Smooth muscle cell (in vitro differentiated cells): ENCODE results near the gene JOSD2. TPM values are rescaled to one million over a fixed set of nuclear protein-coding genes. Genes with fewer than 3 reads are reported as not detected.

Experiments used
- DNase-seq: peaks from one replicate; lab custom pipeline; 2025; ENCODE audit not compliant: unreplicated experiment; lab: John Stamatoyannopoulos, UW
- H2AFZ ChIP-seq: fragments of 200-600 bp; sonication (generic); 2 replicates; pipeline ENCODE4 v1.6.0; 2016; ENCODE audit warnings: antibody characterized with exemption, low read depth, mild to moderate bottlenecking
- H3F3A ChIP-seq: fragments of 200-600 bp; sonication (generic); 2 replicates; pipeline ENCODE4 v1.6.0; 2017; ENCODE audit warnings: antibody characterized with exemption, low read depth
- H3K27ac ChIP-seq: fragments of 200-600 bp; sonication (generic); 2 replicates; pipeline ENCODE4 v1.5.1; 2016; ENCODE audit warnings: low read depth, mild to moderate bottlenecking
- H3K27me3 ChIP-seq: fragments of 200-600 bp; sonication (generic); 2 replicates; pipeline ENCODE4 v1.6.1; 2016; ENCODE audit warnings: low read depth, mild to moderate bottlenecking
- H3K36me3 ChIP-seq: fragments of 200-600 bp; sonication (generic); 2 replicates; pipeline ENCODE4 v1.5.1; 2016; ENCODE audit warnings: low read depth
- H3K4me1 ChIP-seq: fragments of 200-600 bp; sonication (generic); 2 replicates; pipeline ENCODE4 v1.5.1; 2016; ENCODE audit warnings: low read depth
- H3K4me2 ChIP-seq: fragments of 200-600 bp; sonication (generic); 2 replicates; pipeline ENCODE4 v1.6.0; 2016; ENCODE audit warnings: mild to moderate bottlenecking
- H3K4me3 ChIP-seq: fragments of 200-600 bp; sonication (generic); 2 replicates; pipeline ENCODE4 v1.5.1; 2016; ENCODE audit warnings: mild to moderate bottlenecking
- H3K79me2 ChIP-seq: fragments of 200-600 bp; sonication (generic); 2 replicates; pipeline ENCODE4 v1.6.0; 2016; ENCODE audit warnings: low read depth, mild to moderate bottlenecking
- H3K9ac ChIP-seq: fragments of 200-600 bp; sonication (generic); 2 replicates; pipeline ENCODE4 v1.6.0; 2016; ENCODE audit warnings: low read depth
- H3K9me3 ChIP-seq: fragments of 200-600 bp; sonication (generic); replicated peaks from 2 replicates; pipeline ENCODE4 v1.5.1; 2016; ENCODE audit warnings: low read depth
- H4K20me1 ChIP-seq: fragments of 200-600 bp; sonication (generic); 2 replicates; pipeline ENCODE4 v1.6.0; 2016; ENCODE audit warnings: low read depth
- CTCF ChIP-seq: fragments of 200-600 bp; sonication (generic); IDR thresholded peaks from 2 replicates; pipeline ENCODE4 v1.5.1; 2017; ENCODE audit warnings: borderline replicate concordance, mild to moderate bottlenecking, antibody characterized with exemption; ENCODE audit not compliant: insufficient read depth, poor library complexity, severe bottlenecking
- WGBS: methylation state at CpG from one replicate; pipeline ENCODE4 v1.1.7; 2016; ENCODE audit warnings: low lambda C conversion rate; 5-methylcytosine and 5-hydroxymethylcytosine counted together
- polyA plus RNA-seq: library from polyadenylated mRNA; unstranded; fragments of >200 nt; fragmentation: Nextera tagmentation; extraction: Ambion mirVana; gene quantifications from 2 replicates; pipeline ENCODE4 v1.2.1, GENCODE V29; 2016
- total RNA-seq: library from RNA; depleted of rRNA; stranded (reverse); fragments of >200 nt; gene quantifications from 2 replicates; pipeline ENCODE4 v1.2.3, GENCODE V29; 2014

The JOSD2 gene
- total and polyA plus RNA-seq, 2 experiments from 2014 or later = 17.1 to 77.6 TPM

DNA sequence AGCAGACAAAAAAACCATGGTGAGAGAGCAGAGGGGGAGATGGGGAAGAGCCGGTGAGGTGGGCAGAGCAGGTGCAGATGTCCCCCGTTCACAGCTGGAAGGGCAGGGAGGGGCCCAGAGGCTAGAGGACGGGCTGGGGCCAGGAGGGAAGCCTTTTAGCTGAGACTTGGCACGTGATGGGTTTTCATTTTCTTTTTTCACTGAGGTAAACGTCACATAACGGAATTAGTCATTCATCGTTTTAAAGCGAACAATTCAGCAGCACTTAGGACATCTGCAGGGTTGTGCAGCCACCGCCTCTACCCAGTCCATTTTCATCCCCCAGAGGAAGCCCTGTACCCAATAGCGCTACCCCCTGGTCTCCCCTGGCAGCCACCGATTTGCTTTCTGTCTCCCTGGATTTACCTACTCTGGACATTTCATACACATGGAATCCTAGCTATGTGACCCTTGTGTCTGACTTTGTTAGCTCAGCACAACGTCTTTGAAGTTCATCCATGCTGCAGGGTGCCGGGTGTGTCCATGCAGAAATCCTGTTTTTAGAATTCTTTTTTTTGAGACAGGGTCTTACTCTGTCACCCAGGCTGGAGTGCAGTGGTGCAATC lies 50.7 kb downstream of the JOSD2 start:
- H3K4me3 ChIP-seq = no peak overlapping the region
- H4K20me1 ChIP-seq = no peaks in the 10 kb centered on the region
- H3K4me1 ChIP-seq = no peaks in the 10 kb centered on the region
- H3K4me2 ChIP-seq = no peak overlapping the region
- H2AFZ ChIP-seq = no peak overlapping the region
- H3K9ac ChIP-seq = no peak overlapping the region
- H3K36me3 ChIP-seq = no peaks in the 10 kb centered on the region
- no peak for TF ChIP-seq CTCF
- no peak for DNase-seq
- no peaks in the 10 kb centered on the region for H3F3A ChIP-seq
- no peaks in the 10 kb centered on the region for H3K79me2 ChIP-seq
- no peaks in the 10 kb centered on the region for H3K9me3 ChIP-seq
- WGBS = 64% methylated on average over 13 of the region's 13 CpGs
- H3K27me3 ChIP-seq = no peaks in the 10 kb centered on the region
- no peak overlapping the region for H3K27ac ChIP-seq

DNA sequence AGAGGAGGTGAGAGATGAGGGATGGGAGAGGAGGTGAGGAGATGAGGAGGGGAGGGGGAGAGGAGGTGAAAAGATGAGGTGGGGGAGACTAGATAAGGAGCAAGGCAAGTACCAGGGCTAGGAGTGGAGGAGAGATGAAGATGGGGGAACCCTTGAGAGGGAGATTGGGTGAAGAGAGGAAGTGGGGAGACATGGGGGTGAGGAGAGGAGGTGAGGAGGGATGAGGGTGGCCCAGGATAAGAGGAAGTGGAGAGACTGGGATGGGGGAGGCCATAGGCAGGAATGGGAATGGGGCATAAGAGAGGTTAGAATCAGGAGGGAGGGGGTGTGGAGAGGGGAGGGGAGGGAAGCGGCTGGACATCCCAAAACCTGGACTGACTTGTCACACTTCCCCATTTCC lies 51.4 kb downstream of the JOSD2 start:
- H3F3A ChIP-seq = no peaks in the 10 kb centered on the region
- no peak overlapping the region for H3K4me3 ChIP-seq
- H3K9me3 ChIP-seq = no peaks in the 10 kb centered on the region
- no CpG with 5 or more reads among the region's 1 CpG for WGBS
- H3K36me3 ChIP-seq = no peaks in the 10 kb centered on the region
- no peak overlapping the region for H3K27ac ChIP-seq
- H3K27me3 ChIP-seq = no peaks in the 10 kb centered on the region
- no peak overlapping the region for H3K4me2 ChIP-seq
- H3K4me1 ChIP-seq = no peaks in the 10 kb centered on the region
- no peak overlapping the region for H3K9ac ChIP-seq
- H3K79me2 ChIP-seq = no peaks in the 10 kb centered on the region
- no peak for TF ChIP-seq CTCF
- no peak overlapping the region for H2AFZ ChIP-seq
- H4K20me1 ChIP-seq = no peaks in the 10 kb centered on the region
- no peak for DNase-seq

- Histone ChIP-seq H2AFZ (no peak overlapping the region), H3K4me3 (no peak overlapping the region), H3K79me2 (no peaks in the 10 kb centered on the region), H3F3A (no peaks in the 10 kb centered on the region), H3K4me2 (no peak overlapping the region), H4K20me1 (no peaks in the 10 kb centered on the region), H3K27me3 (no peaks in the 10 kb centered on the region), H3K27ac (no peak overlapping the region), H3K36me3 (no peaks in the 10 kb centered on the region), H3K9ac (no peak overlapping the region), H3K9me3 (no peaks in the 10 kb centered on the region), H3K4me1 (no peaks in the 10 kb centered on the region)
- 96% methylated on average over 8 of the region's 32 CpGs for WGBS
- DNase-seq = no peak
- no peak for TF ChIP-seq CTCF
Observed at GRCh38 chr19:50459067-50459456, 51.9 kb downstream of the JOSD2 start.

DNA sequence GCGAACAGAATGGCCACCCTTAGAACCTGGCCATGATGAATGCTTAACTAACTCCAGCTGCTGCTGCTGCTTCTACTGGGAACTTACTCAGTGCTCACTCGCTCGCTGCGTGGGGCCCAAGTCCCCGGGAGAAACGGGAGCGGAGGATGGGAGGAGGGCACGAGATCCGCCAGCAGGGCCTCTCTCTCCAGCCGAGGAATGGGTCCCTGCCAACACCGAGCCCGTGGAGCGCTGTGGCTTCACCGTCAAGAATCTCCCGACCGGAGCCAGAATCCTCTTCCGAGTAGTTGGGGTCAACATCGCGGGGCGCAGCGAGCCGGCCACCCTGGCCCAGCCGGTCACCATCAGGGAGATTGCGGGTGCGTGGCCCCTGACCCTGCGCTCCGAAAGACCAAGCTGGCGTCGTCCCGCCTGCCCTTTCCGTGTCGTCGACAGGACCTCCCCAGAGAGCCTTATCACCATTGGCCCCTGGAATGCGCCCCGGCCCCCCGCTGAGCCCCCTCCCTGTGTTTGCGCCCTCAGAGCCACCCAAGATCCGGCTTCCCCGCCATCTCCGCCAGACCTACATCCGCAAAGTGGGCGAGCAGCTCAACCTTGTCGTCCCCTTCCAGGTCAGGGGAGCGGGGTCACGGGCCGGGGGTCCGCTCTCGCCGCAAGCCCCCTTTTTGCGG lies 52.5 kb downstream of the JOSD2 start:
- 83% methylated on average over 38 of the region's 50 CpGs for WGBS
- Histone ChIP-seq H3K9me3 (no peaks in the 10 kb centered on the region), H3F3A (no peaks in the 10 kb centered on the region), H3K4me3 (no peak overlapping the region), H3K4me1 (no peaks in the 10 kb centered on the region), H3K36me3 (no peaks in the 10 kb centered on the region), H3K4me2 (no peak overlapping the region), H3K9ac (no peak overlapping the region), H4K20me1 (no peaks in the 10 kb centered on the region), H3K27ac (no peak overlapping the region), H3K27me3 (no peaks in the 10 kb centered on the region), H3K79me2 (no peaks in the 10 kb centered on the region), H2AFZ (no peak overlapping the region)
- TF ChIP-seq CTCF = no peak
- DNase-seq = no peak
